ENCODE measurements around the gene EP400. TPM values are rescaled to one million over a fixed set of nuclear protein-coding genes. Genes with fewer than 3 reads are reported as not detected.

Gene EP400
- total RNA-seq, 2 donors from 2014 or later = 10.5 to 15.5 TPM

- H3K4me1 ChIP-seq = no peaks in the 10 kb centered on the region
- TF ChIP-seq CTCF (IDR thresholded peaks at IDR 0.05) = no peak
- no peak for DNase-seq (ENCODE audit: low spot score)
- no peaks in the 10 kb centered on the region for H3K9me3 ChIP-seq
- no peak overlapping the region for H3K4me3 ChIP-seq
- no peaks in the 10 kb centered on the region for H3K27me3 ChIP-seq
- H3K27ac ChIP-seq = no peak overlapping the region
- peaks cover 83% of the 10 kb centered on the region for H3K36me3 ChIP-seq
These were observed 42.2 kb downstream of the EP400 start for GRCh38 chr12:131991816-131992430.

- Histone ChIP-seq H3K9me3 (no peaks in the 10 kb centered on the region), H3K4me1 (no peaks in the 10 kb centered on the region), H3K4me3 (no peak overlapping the region), H3K27me3 (no peaks in the 10 kb centered on the region), H3K36me3 (peaks cover 60% of the 10 kb centered on the region), H3K27ac (no peak overlapping the region)
- TF ChIP-seq CTCF (IDR thresholded peaks at IDR 0.05) = no peak
- no peak for DNase-seq (ENCODE audit: low spot score)
These were observed 44.8 kb downstream of the EP400 start for GRCh38 chr12:131994589-131994988.

GRCh38 chr12:132000286-132000872, 50.6 kb downstream of the EP400 start:
- Histone ChIP-seq H3K27me3 (no peaks in the 10 kb centered on the region), H3K27ac (no peak overlapping the region), H3K4me1 (no peaks in the 10 kb centered on the region), H3K36me3 (peaks cover 11% of the 10 kb centered on the region), H3K9me3 (no peaks in the 10 kb centered on the region), H3K4me3 (no peak overlapping the region)
- TF ChIP-seq CTCF (IDR thresholded peaks at IDR 0.05) = no peak
- no peak for DNase-seq (ENCODE audit: low spot score)

GRCh38 chr12:132003846-132004245, 54.1 kb downstream of the EP400 start:
- no peak for DNase-seq (ENCODE audit: low spot score)
- H3K36me3 ChIP-seq = peaks cover 28% of the 10 kb centered on the region
- no peaks in the 10 kb centered on the region for H3K9me3 ChIP-seq
- H3K4me1 ChIP-seq = no peaks in the 10 kb centered on the region
- no peak overlapping the region for H3K4me3 ChIP-seq
- H3K27ac ChIP-seq = no peak overlapping the region
- H3K27me3 ChIP-seq = no peaks in the 10 kb centered on the region
- TF ChIP-seq CTCF (IDR thresholded peaks at IDR 0.05) = no peak

GRCh38 chr12:132004946-132005345, 55.2 kb downstream of the EP400 start:
- no peaks in the 10 kb centered on the region for H3K9me3 ChIP-seq
- no peaks in the 10 kb centered on the region for H3K4me1 ChIP-seq
- H3K27ac ChIP-seq = no peak overlapping the region
- DNase-seq (ENCODE audit: low spot score) = no peak
- TF ChIP-seq CTCF (IDR thresholded peaks at IDR 0.05) = no peak
- no peak overlapping the region for H3K4me3 ChIP-seq
- peaks cover 28% of the 10 kb centered on the region for H3K36me3 ChIP-seq
- no peaks in the 10 kb centered on the region for H3K27me3 ChIP-seq
